NCI-H1092 (cell line): ENCODE data around the gene KCTD10.
"Not testable (repeated sequence)": the region's sequence is repeated elsewhere in the genome, so short reads cannot be mapped to it uniquely, and the experiment has no call there.

Experiments
- DNase-seq: peaks from one replicate; lab custom pipeline; 2025; lab: John Stamatoyannopoulos, UW

KCTD10 gene

GRCh38 chr12:109448707-109449390 is 28.3 kb downstream of the KCTD10 start:
- DNase-seq: no peak

GRCh38 chr12:109448272-109448671 is 28.8 kb downstream of the KCTD10 start:
- DNase-seq: no peak

GRCh38 chr12:109447482-109447881 is 29.6 kb downstream of the KCTD10 start:
- DNase-seq: no peak

- no peak for DNase-seq
Measured at GRCh38 chr12:109446869-109447268, 30.2 kb downstream of the KCTD10 start.

- DNase-seq: no peak
Measured at GRCh38 chr12:109445191-109445609, 31.9 kb downstream of the KCTD10 start.

- DNase-seq: no peak
Measured at GRCh38 chr12:109444259-109444658, 32.8 kb downstream of the KCTD10 start.

- no peak for DNase-seq
Measured at GRCh38 chr12:109443794-109444193, 33.3 kb downstream of the KCTD10 start.

- DNase-seq: peak; percentile 1
Measured at GRCh38 chr12:109440851-109441490, 36.1 kb downstream of the KCTD10 start.

GRCh38 chr12:109439951-109440350 is 37.1 kb downstream of the KCTD10 start:
- not testable (repeated sequence) for DNase-seq

- DNase-seq: no peak
Measured at GRCh38 chr12:109439181-109439580, 37.9 kb downstream of the KCTD10 start.

- no peak for DNase-seq
Measured at GRCh38 chr12:109436188-109436560, 40.9 kb downstream of the KCTD10 start.

- DNase-seq: no peak
Measured at GRCh38 chr12:109435428-109436187, 41.5 kb downstream of the KCTD10 start.

GRCh38 chr12:109434582-109434981 is 42.5 kb downstream of the KCTD10 start:
- DNase-seq: no peak

GRCh38 chr12:109433618-109434017 is 43.5 kb downstream of the KCTD10 start:
- no peak for DNase-seq

GRCh38 chr12:109432842-109433304 is 44.2 kb downstream of the KCTD10 start:
- DNase-seq: peak; percentile 4

GRCh38 chr12:109432431-109432830 is 44.7 kb downstream of the KCTD10 start:
- no peak for DNase-seq

- no peak for DNase-seq
Measured at GRCh38 chr12:109430244-109430643, 46.9 kb downstream of the KCTD10 start.

GRCh38 chr12:109428804-109429203 is 48.3 kb downstream of the KCTD10 start:
- DNase-seq: not testable (repeated sequence)

GRCh38 chr12:109428037-109428629 is 49.0 kb downstream of the KCTD10 start:
- peak; percentile 30 for DNase-seq

GRCh38 chr12:109423392-109423791 is 53.7 kb downstream of the KCTD10 start:
- no peak for DNase-seq

GRCh38 chr12:109422251-109422650 is 54.8 kb downstream of the KCTD10 start:
- DNase-seq: no peak

GRCh38 chr12:109421355-109422087 is 55.6 kb downstream of the KCTD10 start:
- no peak for DNase-seq
